Ascending aorta (tissue), 2 donors: ENCODE results near the gene POU3F2. TPM values are rescaled to one million over a fixed set of nuclear protein-coding genes. Genes with fewer than 3 reads are reported as not detected.

Experiments used
- DNase-seq, 2 donors: peaks; one replicate each; pipeline ENCODE4 v3.0.0-alpha.2; 2019; ENCODE audit warnings: low spot score in 2 of 2
- H3K27ac ChIP-seq, 2 donors: fragments of 200-600 bp; sonication (generic); one replicate each; pipeline ENCODE4 v1.5.1; 2016 to 2017; ENCODE audit warnings: mild to moderate bottlenecking in 1 of 2
- H3K27me3 ChIP-seq: fragments of 200-600 bp; sonication (generic); one replicate; pipeline ENCODE4 v1.5.1; 2017
- H3K36me3 ChIP-seq, 2 donors: fragments of 200-600 bp; sonication (generic); one replicate each; pipeline ENCODE4 v1.5.1; 2016
- H3K4me1 ChIP-seq, 2 donors: fragments of 200-600 bp; sonication (generic); one replicate each; pipeline ENCODE4 v1.5.1; 2016 to 2017; ENCODE audit warnings: mild to moderate bottlenecking in 1 of 2
- H3K4me3 ChIP-seq, 2 donors: fragments of 200-600 bp; sonication (generic); one replicate each; pipeline ENCODE4 v1.5.1; 2016 to 2017; ENCODE audit warnings: mild to moderate bottlenecking in 1 of 2
- H3K9me3 ChIP-seq, 2 donors: fragments of 200-600 bp; sonication (generic); one replicate each; pipeline ENCODE4 v1.5.1; 2016
- CTCF ChIP-seq, 3 experiments: fragments of 200-600 bp in 2 of 3; fragments of 450-650 bp in 1 of 3; sonication (generic) in 2 of 3; IDR thresholded peaks; one replicate each; pipeline ENCODE4 v1.5.1; 2016 to 2019; ENCODE audit warnings: antibody characterized with exemption in 3 of 3, mild to moderate bottlenecking in 1 of 3, moderate library complexity in 1 of 3
- intact Hi-C: fragments of 100-400 bp; cut with DNase I; formaldehyde crosslinking; loops from one replicate; pipeline ENCODE4 v1.15.1; 2023
- total RNA-seq: library from RNA; depleted of rRNA; stranded (reverse); fragments of >200 nt; gene quantifications from one replicate; pipeline ENCODE4 v1.1.0, GENCODE V29; 2016

Gene POU3F2
- total RNA-seq, 1 donor from 2014 or later: not detected

GRCh38 chr6:98877250-98877649 is 42.9 kb downstream of the POU3F2 start:
- intact Hi-C loops: no loop called here
- no peaks in the 10 kb centered on the region for H3K27me3 ChIP-seq
- no peaks in the 10 kb centered on the region for H3K4me1 ChIP-seq
- H3K27ac ChIP-seq: no peak overlapping the region
- TF ChIP-seq CTCF (IDR thresholded peaks at IDR 0.05): no peak
- peaks cover 2 to 19% of the 10 kb centered on the region in 2 donors for H3K36me3 ChIP-seq
- H3K9me3 ChIP-seq: no peaks in the 10 kb centered on the region
- H3K4me3 ChIP-seq: no peak overlapping the region
- no peak for DNase-seq

- Histone ChIP-seq H3K27me3 (no peaks in the 10 kb centered on the region), H3K9me3 (no peaks in the 10 kb centered on the region), H3K4me1 (no peaks in the 10 kb centered on the region), H3K36me3 (peaks cover 8 to 24% of the 10 kb centered on the region in 2 donors), H3K27ac (no peak overlapping the region), H3K4me3 (no peak overlapping the region)
- TF ChIP-seq CTCF (IDR thresholded peaks at IDR 0.05): no peak
- DNase-seq: no peak
- intact Hi-C loops: no loop called here
Observed at GRCh38 chr6:98880486-98880885, 46.1 kb downstream of the POU3F2 start.

- no peak for TF ChIP-seq CTCF (IDR thresholded peaks at IDR 0.05)
- H3K36me3 ChIP-seq: peaks cover 14% of the 10 kb centered on the region in 2 donors
- intact Hi-C loops: no loop called here
- H3K9me3 ChIP-seq: no peaks in the 10 kb centered on the region
- H3K4me1 ChIP-seq: no peaks in the 10 kb centered on the region
- H3K27me3 ChIP-seq: no peaks in the 10 kb centered on the region
- H3K27ac ChIP-seq: no peak overlapping the region
- no peak overlapping the region for H3K4me3 ChIP-seq
- DNase-seq: no peak
Observed at GRCh38 chr6:98885330-98885729, 51.0 kb downstream of the POU3F2 start.

- intact Hi-C loops: no loop called here
- no peak for DNase-seq
- no peak overlapping the region for H3K27ac ChIP-seq
- no peaks in the 10 kb centered on the region for H3K27me3 ChIP-seq
- no peak for TF ChIP-seq CTCF (IDR thresholded peaks at IDR 0.05)
- no peaks in the 10 kb centered on the region for H3K9me3 ChIP-seq
- H3K36me3 ChIP-seq: peaks cover 12 to 16% of the 10 kb centered on the region in 2 donors
- no peaks in the 10 kb centered on the region for H3K4me1 ChIP-seq
- no peak overlapping the region for H3K4me3 ChIP-seq
Observed at GRCh38 chr6:98887650-98888049, 53.3 kb downstream of the POU3F2 start.

Other genes with a start within 250 kb of the POU3F2 start
- 9.4 TPM for gene FBXL4, start 113.4 kb downstream of the POU3F2 start, total RNA-seq